Gastrocnemius medialis (tissue), 4 donors: ENCODE data around the gene CCDC85C. TPM values are rescaled to one million over a fixed set of nuclear protein-coding genes. Genes with fewer than 3 reads are reported as not detected.

Source experiments
- ATAC-seq, 2 donors: fragments of 150-250 bp; one replicate each; pipeline ENCODE4 v1.9.1; 2016
- DNase-seq, 2 donors: peaks; one replicate each; pipeline ENCODE4 v3.0.0-alpha.2; 2019
- H3K27ac ChIP-seq, 4 donors: fragments of 200-600 bp; sonication (generic); 1 replicate in 1 of 4; 2 replicates in 3 of 4; pipeline ENCODE4 v1.5.1; 2016 to 2018; ENCODE audit warnings: mild to moderate bottlenecking in 2 of 4, moderate library complexity in 1 of 4
- H3K27me3 ChIP-seq, 3 donors: fragments of 200-600 bp; sonication (generic) in 2 of 3; 1 replicate in 1 of 3; 2 replicates in 2 of 3; pipeline versions ENCODE4 v1.5.1 to v1.6.0; 2016 to 2019; ENCODE audit warnings: mild to moderate bottlenecking in 1 of 3, moderate library complexity in 1 of 3
- H3K36me3 ChIP-seq, 2 donors: fragments of 200-600 bp; sonication (generic) in 1 of 2; one replicate each; pipeline ENCODE4 v1.5.1; 2017 to 2018
- H3K4me1 ChIP-seq, 2 donors: fragments of 200-600 bp; sonication (generic) in 1 of 2; one replicate each; pipeline ENCODE4 v1.5.1; 2016 to 2017; ENCODE audit warnings: mild to moderate bottlenecking in 2 of 2
- H3K4me3 ChIP-seq, 4 donors: fragments of 200-600 bp; sonication (generic) in 3 of 4; 1 replicate in 1 of 4; 2 replicates in 3 of 4; pipeline ENCODE4 v1.5.1; 2016 to 2019; ENCODE audit warnings: mild to moderate bottlenecking in 2 of 4
- H3K9me3 ChIP-seq, 3 donors: fragments of 200-600 bp; sonication (generic) in 2 of 3; 1 replicate in 1 of 3; 2 replicates in 2 of 3; pipeline ENCODE4 v1.5.1; 2016 to 2019
- CTCF ChIP-seq, 5 experiments: fragments of 450-650 bp in 3 of 5; fragments of 200-600 bp in 2 of 5; sonication (generic) in 2 of 5; IDR thresholded peaks in 4 of 5; conservative IDR thresholded peaks in 1 of 5; 1 replicate in 4 of 5; 2 replicates in 1 of 5; pipeline ENCODE4 v1.5.1; 2016 to 2019; ENCODE audit warnings: antibody characterized with exemption in 5 of 5, mild to moderate bottlenecking in 3 of 5, moderate library complexity in 3 of 5
- POLR2A ChIP-seq, 2 donors: fragments of 450-650 bp; IDR thresholded peaks; one replicate each; pipeline ENCODE4 v1.6.1; 2017; ENCODE audit warnings: antibody characterized with exemption in 2 of 2, mild to moderate bottlenecking in 2 of 2, moderate library complexity in 2 of 2
- in situ Hi-C, 4 donors: fragments of 200-750 bp; cut with MboI; loops; one replicate each; pipeline versions ENCODE4 v1.15.0 to v1.8.0; 2017; ENCODE audit warnings: low sequenced_read_pairs in 4 of 4
- intact Hi-C: fragments of 100-400 bp; cut with DNase I; formaldehyde crosslinking; loops from one replicate; pipeline ENCODE4 v1.15.1; 2023; ENCODE audit warnings: low total_unique reads
- total RNA-seq, 4 donors: library from RNA; depleted of rRNA; stranded (reverse); fragments of >200 nt; gene quantifications; one replicate each; pipeline versions ENCODE4 v1.1.0 to v1.2.3, GENCODE V29; 2016

The CCDC85C gene
- total RNA-seq, 4 donors from 2014 or later: 7.9 to 32.8 (median 15.4) TPM

- peaks cover 33 to 63% of the 10 kb centered on the region in 2 donors for H3K4me1 ChIP-seq
- no peak overlapping the region for H3K27ac ChIP-seq
- H3K27me3 ChIP-seq: no peaks in the 10 kb centered on the region
- no peak for DNase-seq
- no peaks in the 10 kb centered on the region for H3K9me3 ChIP-seq
- H3K36me3 ChIP-seq: no peaks in the 10 kb centered on the region
- intact Hi-C loops: no loop called here
- no peak for ATAC-seq
- no peak for TF ChIP-seq CTCF (IDR thresholded peaks at IDR 0.05 in 4 of 5, conservative IDR thresholded peaks at IDR 0.05 in 1 of 5)
- H3K4me3 ChIP-seq: no peak overlapping the region
- in situ Hi-C loops: loop anchor here in 1 of 4 donors (10.0 kb wide), 1 partner anchor 45 kb away; no protein-coding TSS in a partner anchor
These were observed 34.1 kb downstream of the CCDC85C start for GRCh38 chr14:99569725-99570543.

GRCh38 chr14:99568567-99569560 lies 35.1 kb downstream of the CCDC85C start:
- H3K4me3 ChIP-seq: no peak overlapping the region
- no peaks in the 10 kb centered on the region for H3K36me3 ChIP-seq
- DNase-seq (no peak), ATAC-seq (no peak)
- TF ChIP-seq POLR2A (IDR thresholded peaks at IDR 0.05): no peak
- TF ChIP-seq CTCF (IDR thresholded peaks at IDR 0.05 in 4 of 5, conservative IDR thresholded peaks at IDR 0.05 in 1 of 5): no peak
- in situ Hi-C loops (loop anchor here in 1 of 4 donors (10.0 kb wide), 1 partner anchor 46 kb away; no protein-coding TSS in a partner anchor), intact Hi-C loops (no loop called here)
- H3K9me3 ChIP-seq: no peaks in the 10 kb centered on the region
- peaks cover 32 to 60% of the 10 kb centered on the region in 2 donors for H3K4me1 ChIP-seq
- H3K27ac ChIP-seq: peak overlapping the region in 1 of 4 donors; percentile 0
- no peaks in the 10 kb centered on the region for H3K27me3 ChIP-seq

- H3K36me3 ChIP-seq: no peaks in the 10 kb centered on the region
- H3K9me3 ChIP-seq: no peaks in the 10 kb centered on the region
- intact Hi-C loops (no loop called here), in situ Hi-C loops (loop anchor here in 1 of 4 donors (10.0 kb wide), 1 partner anchor 48 kb away; no protein-coding TSS in a partner anchor)
- no peak overlapping the region for H3K4me3 ChIP-seq
- TF ChIP-seq POLR2A (IDR thresholded peaks at IDR 0.05) (no peak), CTCF (IDR thresholded peaks at IDR 0.05 in 4 of 5, conservative IDR thresholded peaks at IDR 0.05 in 1 of 5) (no peak)
- no peak for ATAC-seq
- H3K27me3 ChIP-seq: no peaks in the 10 kb centered on the region
- H3K27ac ChIP-seq: no peak overlapping the region
- H3K4me1 ChIP-seq: peaks cover 17 to 45% of the 10 kb centered on the region in 2 donors
- no peak for DNase-seq
These were observed 37.3 kb downstream of the CCDC85C start for GRCh38 chr14:99566390-99567354.

GRCh38 chr14:99566009-99566389 lies 38.0 kb downstream of the CCDC85C start:
- no peaks in the 10 kb centered on the region for H3K36me3 ChIP-seq
- intact Hi-C loops (no loop called here), in situ Hi-C loops (loop anchor here in 1 of 4 donors (10.0 kb wide), 1 partner anchor 49 kb away; no protein-coding TSS in a partner anchor)
- no peak overlapping the region for H3K27ac ChIP-seq
- no peak overlapping the region for H3K4me3 ChIP-seq
- no peaks in the 10 kb centered on the region for H3K9me3 ChIP-seq
- no peak for TF ChIP-seq POLR2A (IDR thresholded peaks at IDR 0.05)
- no peak for TF ChIP-seq CTCF (IDR thresholded peaks at IDR 0.05 in 4 of 5, conservative IDR thresholded peaks at IDR 0.05 in 1 of 5)
- no peaks in the 10 kb centered on the region for H3K27me3 ChIP-seq
- peaks cover 18 to 48% of the 10 kb centered on the region in 2 donors for H3K4me1 ChIP-seq
- DNase-seq (no peak), ATAC-seq (no peak)
